ENCODE data around the gene TEX38.
"Not testable (repeated sequence)": the region's sequence is repeated elsewhere in the genome, so short reads cannot be mapped to it uniquely, and the experiment has no call there.

Gene TEX38

DNA sequence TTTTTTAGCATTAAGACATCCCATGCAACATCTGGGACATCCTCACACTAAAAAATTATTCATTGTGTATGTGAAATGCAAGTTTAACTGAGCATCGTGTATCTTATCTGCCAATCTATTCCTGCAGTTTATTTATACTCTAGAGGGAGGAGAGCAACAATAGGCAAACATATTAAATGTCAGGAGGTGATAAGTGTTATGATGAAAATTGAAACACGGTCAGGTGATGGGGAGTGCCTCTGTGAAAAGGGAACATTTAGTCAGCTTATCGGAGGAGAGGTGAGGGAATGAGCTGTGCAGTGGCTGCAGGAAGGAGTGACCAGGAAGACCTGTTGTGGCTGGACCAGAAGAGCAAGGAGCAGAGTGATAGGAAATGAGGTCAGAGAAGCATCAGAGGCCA is 48.0 kb downstream of the TEX38 start:
- peak overlapping the region; percentile 90 for H3K27ac ChIP-seq
- peak; percentile 66 for DNase-seq (ENCODE audit: low read depth, low spot score)

DNA sequence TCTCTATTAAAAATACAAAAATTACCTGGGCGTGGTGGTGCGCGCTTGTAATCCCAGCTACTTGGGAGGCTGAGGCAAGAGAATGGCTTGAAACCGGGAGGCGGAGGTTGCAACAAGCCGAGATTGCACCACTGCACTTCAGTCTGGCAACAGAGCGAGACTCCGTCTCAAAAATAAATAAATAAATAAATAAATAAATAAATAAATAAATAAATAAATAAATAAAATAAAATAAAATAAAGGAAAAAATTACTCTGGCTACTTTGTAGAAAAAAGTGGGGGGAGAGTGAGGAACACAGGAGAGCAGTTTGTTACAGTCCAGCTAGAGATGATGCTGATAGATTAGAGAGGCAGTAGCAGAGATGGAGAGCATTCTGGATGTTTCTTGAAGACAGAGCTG is 48.7 kb downstream of the TEX38 start:
- not testable (repeated sequence) for DNase-seq (ENCODE audit: low read depth, low spot score)

GRCh38 chr1:46721204-46721603 is 49.5 kb downstream of the TEX38 start:
- no peak for DNase-seq (ENCODE audit: low read depth, low spot score)
- H3K27ac ChIP-seq, result no peak overlapping the region

More for the DNA sequence above, 48.7 kb downstream of the TEX38 start:
- H3K27ac ChIP-seq, result peak overlapping the region; percentile 90

DNA sequence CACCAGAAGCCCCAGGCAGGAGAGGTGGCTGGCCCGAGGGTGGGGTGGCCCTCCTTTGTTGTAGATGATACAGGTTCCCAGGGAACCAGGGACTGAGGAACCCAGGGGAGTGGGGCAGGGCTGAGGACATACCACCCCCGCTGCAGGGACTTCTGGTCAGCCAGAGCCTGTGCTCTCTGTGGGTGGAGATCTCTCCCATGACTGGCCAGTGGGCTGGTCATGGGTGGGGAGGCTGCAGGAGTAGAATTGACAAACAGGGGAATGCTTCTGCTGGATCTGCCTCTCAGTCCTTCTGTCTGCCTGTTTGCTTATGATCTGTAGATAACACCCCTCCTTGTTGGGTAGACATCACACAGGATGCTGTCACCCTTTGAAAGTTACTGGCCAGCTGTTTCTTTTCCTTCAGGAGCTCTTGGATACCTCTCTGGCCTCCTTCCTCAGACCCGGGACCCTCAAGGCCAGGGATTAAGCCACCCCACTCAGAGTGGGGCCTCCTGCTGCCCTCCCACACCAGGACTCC is 50.1 kb downstream of the TEX38 start:
- DNase-seq (ENCODE audit: low read depth, low spot score), result no peak
- H3K27ac ChIP-seq, result no peak overlapping the region
